Measurements from ENCODE around the gene CHST4.

DNA sequence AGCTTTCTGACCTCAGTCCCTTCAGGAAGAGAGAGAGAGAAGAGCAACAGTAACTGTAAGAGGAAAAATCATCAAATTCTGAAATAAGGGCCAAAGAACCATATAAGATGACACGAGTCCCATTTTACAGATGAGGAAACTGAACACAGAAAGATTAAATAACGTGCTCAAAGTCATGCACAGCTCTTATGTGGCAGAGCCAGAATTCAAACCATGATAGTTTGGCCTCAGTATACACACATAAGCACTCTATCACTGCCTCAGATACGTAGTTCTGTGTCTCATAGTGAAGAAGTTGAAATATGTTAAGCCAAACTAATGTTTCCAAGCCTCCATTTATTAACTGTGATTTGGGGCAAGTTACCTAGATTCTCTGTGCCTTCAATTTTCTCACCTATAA, 35.2 kb upstream of the CHST4 start:
- no peak for TF ChIP-seq CTCF (IDR thresholded peaks at IDR 0.05)
- no peak for TF ChIP-seq POLR2A (IDR thresholded peaks at IDR 0.05)

Data from prostate gland (tissue), 2 donors.